CD4-positive, alpha-beta T cell treated with Interleukin-15 for 4 hours (primary cell): ENCODE measurements around the gene SLC25A11.

Source experiments
- DNase-seq: peaks from one replicate; pipeline ENCODE4 v3.0.0-alpha.2; 2020; ENCODE audit warnings: low spot score

SLC25A11 gene, protein sequence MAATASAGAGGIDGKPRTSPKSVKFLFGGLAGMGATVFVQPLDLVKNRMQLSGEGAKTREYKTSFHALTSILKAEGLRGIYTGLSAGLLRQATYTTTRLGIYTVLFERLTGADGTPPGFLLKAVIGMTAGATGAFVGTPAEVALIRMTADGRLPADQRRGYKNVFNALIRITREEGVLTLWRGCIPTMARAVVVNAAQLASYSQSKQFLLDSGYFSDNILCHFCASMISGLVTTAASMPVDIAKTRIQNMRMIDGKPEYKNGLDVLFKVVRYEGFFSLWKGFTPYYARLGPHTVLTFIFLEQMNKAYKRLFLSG

DNA sequence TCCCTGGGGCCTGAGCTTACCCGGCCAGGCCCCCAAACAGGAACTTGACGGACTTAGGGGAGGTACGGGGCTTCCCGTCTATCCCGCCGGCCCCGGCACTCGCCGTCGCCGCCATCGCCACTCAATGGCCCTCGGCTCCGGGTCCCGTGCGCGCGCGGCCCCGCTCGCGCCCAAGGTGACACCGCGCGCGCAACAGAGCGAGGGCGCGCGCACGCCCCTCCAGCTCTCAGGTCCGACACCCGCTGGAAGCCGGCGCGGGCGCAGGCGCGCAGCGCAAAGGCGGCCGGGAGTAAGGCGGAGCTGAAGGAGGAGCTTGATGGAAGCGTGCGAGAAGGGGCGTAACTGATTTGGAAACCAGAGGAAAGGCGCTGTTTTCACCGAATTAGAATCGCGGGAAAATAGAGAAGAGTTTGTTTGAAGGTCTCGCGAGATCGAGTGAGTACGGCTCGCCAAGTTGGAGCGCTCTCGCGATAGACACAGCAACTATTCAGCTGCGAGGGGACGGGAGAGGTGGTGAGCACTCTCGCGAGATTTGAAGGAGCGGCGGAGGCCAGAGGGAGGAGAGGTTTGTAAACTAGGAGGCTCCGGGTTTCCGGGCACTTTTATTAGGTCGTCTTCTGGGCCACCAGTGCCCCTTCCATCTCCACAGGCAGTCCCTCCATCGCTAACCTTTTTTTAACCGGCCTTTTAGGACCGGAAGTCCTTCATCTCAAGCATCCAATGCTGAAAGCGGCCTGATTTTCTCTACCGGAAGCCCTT, at the start of gene SLC25A11, which contains the start of gene RNF167:
SLC25A11 (minus strand) TSS at position 251 of the 759 bp plus-strand sequence; CDS start at position 115, 136 bp downstream.
RNF167 (plus strand) TSS at position 473 of the 759 bp plus-strand sequence. CDS start 642 bp downstream, outside the sequence.
- peak; percentile 99 for DNase-seq

DNA sequence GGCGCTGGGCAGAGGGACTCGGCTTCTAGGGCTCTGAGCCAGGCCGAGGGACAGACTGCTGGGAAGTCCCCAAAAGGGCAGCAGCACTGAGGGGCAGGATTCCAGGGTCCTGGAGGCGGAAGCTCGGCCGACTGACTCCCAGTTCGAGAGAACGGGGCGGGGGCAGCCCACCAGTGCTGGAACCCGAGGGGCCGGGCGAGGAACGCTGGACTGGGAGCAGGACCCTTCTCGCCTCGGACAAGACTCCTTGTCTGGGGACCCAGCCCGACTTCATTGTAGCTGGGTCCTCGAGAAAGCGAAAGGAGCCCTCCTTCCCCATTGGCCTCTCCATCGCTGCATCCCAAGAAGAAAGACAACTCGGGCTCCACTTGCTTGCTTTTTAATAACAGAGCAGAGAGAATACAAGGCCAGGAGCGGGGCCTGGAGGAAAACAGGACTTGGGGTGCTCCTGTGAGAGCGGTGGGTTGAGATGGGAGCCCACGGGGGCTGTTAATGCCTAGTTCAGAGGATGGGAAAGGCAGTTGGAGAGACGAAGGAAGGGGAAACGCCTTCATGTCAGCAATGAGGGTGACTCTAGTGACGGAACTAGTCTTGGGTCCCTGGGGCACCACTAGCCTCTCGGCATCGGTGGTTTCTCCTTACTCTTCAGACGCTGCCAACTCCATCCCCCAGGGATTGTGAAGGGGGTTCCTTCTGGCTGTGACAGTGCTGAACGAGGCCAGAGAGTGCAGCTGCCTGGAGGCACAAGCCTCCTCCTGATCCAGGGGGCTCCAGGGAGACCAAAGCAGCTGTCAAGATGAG, 48.1 kb upstream of the SLC25A11 start:
- DNase-seq = no peak

DNA sequence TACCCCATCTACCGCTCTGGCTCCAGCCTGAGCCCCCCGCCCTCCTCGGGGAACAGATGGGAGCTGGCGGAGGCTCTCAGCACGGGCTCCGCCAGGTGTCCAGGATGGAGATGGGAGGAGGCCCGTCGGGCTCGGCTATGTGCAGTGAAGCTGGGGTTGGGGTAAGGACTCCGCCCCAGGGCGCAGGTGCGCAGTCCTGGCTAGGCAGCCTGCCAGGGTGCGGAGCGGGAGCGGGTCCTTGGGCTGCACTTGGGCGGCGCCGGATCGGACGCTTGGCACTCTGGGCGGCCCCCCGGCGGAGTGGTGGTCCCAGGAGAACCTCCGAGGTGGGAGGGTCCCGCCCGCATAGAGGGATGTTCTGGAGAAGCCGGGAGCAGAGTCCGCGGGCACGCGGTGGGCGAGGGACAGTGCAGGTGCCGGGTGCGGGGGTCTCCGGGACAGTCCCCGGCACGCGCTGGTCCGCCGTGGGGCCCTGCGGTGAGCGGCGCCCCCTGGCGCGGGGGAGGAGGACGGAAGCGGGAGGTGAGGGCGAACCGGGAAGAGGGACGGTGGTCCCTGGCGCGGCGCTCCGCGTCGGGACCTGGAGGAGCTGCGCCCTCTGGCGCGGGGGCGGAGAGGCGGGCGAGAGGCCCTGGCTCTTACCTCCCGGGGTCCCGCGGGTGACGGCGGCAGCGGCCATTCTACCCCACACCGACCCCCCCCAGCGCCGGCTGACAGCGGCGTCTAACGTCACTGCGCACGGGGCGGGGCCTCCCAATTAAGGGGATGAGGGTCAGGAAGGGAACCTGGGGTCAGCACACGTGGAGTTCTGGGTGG, 47.3 kb upstream of the SLC25A11 start, which contains the start of gene CAMTA2:
CAMTA2 (minus strand) TSS at position 725 of the 816 bp plus-strand sequence. CDS start 1,453 bp downstream, outside the sequence.
- DNase-seq = peak; percentile 83

DNA sequence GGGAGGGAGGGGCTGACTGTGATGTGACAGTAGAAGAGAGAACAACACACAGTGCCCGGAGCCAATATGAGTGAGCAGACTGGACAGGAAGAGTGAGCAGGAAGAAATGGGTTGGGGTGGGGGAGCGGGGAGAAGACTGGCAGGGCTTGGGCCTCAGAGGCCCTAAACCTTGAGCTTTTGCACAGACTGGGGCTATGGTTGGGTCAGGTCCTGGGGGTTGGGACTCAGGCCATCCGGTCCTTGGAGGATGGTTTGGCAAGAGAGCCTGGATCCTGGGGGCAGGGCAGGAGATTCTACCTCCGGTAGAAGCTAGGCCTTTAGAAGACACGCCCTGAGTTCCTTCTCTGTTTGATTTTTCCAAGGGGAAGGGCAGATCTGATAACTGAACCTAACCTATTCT, 46.6 kb upstream of the SLC25A11 start:
- DNase-seq = no peak

DNA sequence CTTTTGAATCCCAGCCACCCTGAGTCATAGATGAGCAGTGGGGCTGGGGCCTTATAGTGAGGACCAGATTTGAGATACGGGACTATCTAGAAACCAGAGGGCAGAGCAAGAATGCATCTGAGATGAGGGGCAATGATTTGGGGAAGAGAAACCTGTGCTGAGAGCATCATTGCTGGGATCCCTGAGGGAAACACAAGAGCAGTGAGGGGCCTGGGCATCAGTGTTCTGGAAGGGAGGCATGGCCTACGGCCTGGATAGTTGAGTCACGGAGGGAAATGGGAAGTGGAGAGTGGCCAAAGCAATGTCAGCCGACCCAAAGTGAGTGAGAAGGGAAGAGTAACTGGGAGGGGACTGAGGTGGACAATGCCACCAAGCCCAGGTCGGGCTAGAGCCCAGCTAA, 42.5 kb upstream of the SLC25A11 start:
- DNase-seq = no peak

DNA sequence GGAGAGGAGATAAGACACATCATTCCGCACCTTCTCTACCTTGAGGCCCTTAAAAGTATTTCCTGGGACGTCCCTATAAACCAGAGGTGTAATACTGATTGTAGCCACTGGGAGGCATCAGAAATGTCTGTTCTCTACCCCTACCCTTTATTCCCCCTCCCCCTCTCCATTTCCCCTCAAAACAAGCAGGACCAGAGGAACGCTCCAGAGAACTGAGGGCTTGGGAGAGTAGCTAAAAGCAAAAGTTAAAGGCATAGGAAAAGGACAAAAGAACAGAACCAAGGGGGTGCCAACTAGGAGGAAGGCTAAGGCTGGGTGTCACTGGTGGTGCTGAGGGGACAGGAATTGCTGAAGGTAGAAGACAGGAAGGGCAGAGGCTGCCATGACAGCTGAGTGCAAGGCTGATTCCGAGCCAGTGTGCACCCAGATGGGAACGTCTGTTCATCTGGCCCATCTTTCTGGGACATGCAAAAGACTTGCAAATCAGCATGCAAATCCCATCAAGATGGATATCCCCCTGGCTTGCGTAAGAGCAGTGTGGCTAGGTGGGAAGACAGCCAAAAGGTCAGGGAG, 40.9 kb upstream of the SLC25A11 start:
- DNase-seq = peak; percentile 71

DNA sequence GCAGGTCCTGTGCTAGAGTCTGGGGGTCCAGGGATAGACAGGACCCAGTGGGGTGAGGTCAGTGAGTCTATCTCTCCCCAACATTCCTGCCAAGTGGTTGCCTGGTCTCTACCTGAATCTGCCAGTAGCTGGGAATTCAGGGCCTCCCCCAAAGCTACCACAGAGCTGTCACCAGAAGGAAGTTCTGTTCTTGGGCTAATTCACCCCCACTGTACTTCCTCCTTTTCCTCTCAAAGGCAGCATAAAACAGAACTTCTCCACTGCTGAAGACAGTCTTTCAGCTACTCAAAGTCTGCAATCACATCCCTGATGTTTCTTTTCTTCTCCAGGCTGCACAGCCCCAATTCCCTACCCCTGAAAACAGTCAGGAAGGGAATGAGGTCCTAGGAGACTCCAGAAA, 38.9 kb upstream of the SLC25A11 start:
- no peak for DNase-seq

DNA sequence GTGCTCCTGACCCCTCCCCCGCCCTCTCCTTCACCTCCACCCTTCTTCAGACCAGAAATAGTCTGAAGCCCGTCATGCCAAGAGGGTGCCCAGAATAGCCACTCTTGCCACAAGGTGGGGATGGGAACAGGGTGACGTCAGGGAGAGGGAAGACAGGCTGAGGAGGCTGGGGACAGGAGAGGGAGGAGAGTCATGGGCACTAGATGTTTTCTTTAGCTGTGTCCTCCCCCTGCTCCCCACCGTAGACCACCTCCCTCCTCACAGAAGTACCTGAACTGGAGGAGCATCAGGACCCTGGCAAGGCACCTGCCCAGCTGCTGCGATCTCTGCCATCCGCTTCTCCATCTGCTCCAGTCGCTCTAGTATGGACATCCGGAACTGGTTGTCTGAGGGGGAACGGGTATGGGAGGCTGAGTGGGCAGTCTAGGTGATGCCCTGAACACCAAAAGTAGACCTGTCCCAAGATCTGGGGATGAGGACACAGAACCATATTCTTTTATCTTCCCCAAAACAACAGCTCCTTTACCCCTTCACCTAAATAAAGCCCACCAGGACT, 34.3 kb upstream of the SLC25A11 start:
- DNase-seq = no peak

DNA sequence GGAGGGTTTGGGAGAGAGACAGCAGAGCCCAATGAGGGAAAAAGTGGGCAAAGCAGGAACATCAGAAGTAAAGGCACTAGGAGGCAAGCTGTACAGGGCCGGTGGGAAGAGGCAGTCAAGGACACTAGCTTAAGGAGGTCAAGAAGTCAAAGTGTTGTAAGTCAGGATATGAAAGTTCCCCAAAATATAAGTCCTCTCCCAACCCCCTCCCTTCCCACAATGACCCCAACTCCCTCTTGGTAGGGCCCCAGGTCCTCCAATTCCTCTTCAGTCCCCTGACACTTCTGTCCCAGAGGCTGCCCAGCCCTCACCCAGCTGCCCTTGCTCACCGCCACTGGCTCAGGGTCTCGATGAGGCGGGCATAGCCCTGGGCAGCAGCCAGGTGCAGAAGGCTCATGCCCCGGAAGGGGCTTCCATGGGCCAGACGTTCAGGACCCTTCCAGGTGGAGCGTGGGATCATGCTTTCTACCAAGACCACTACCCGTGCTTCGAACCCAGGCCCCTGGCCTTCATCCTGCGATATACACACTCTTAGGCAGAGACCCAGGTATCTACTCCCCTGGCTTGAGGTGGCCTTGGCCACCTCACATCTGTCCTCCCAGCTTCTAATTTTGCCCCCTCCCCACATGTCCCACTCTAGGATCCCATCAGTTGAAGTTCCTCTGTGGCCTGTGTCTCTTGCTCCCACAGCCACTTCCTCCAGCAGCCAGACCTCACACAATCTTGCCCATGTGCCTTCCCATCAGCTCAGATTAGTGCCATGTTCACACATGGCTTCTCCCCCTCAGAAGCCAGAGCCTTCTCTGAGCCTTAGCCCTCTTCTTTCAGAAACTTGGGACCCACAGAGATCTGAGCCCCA, 33.6 kb upstream of the SLC25A11 start:
- DNase-seq = no peak

DNA sequence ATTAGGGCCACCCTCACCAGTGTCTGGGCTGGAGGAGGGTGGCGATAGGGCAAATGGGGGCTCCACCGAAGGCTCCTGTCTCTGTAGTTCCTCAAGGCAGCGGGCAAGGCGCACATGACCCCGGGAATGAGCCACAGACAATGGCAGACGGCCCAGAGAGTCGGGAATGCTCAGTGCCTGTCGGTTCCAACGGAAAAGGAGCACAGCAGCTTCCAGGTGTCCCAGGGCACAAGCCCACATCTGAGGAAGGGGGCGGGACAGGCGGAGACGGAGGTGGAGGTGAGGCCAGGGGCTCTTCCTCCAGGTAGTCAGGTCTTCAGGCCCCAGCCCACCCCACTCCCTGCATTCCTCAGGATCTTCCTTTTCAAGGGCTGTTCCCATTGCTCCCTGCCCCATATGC, 32.9 kb upstream of the SLC25A11 start:
- DNase-seq = no peak

DNA sequence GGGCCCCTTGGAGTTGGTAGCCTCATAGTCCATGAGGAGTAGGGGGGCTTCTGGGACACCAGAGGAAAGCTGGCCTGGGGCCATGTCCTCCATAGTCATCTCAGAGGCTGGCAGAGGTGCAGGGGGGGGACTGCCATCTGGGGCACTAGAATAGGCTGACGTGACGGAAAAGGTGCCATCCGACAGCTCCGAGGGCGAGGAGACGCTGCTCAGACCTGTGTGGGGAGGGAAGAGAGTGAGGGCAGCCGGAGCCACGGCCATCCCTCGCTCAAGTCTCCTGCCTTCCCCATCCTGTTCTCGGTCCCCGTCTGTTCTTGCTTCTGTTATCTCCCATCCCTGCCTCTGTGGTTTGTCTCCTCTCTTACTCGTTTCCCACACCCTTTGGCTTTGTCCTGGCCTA, 32.5 kb upstream of the SLC25A11 start:
- DNase-seq = no peak

DNA sequence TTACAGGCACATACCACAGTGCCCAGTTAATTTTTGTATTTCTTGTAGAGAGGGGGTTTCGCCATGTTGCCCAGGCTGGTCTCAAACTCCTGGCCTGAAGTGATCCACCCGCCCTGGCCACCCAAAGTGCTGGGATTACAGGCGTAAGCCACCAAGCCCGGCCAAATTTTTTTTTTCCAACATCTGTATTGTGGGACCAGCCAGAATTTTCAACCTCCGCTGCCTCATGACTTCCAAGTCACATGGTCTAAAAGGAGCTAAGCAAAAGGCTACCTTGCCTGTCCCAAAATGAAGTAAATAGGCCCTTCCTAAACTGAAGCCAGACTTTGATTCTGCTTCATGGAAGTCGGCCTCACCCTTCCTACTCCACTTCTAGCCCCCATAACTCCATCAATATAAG, 32.0 kb upstream of the SLC25A11 start:
- no peak for DNase-seq

DNA sequence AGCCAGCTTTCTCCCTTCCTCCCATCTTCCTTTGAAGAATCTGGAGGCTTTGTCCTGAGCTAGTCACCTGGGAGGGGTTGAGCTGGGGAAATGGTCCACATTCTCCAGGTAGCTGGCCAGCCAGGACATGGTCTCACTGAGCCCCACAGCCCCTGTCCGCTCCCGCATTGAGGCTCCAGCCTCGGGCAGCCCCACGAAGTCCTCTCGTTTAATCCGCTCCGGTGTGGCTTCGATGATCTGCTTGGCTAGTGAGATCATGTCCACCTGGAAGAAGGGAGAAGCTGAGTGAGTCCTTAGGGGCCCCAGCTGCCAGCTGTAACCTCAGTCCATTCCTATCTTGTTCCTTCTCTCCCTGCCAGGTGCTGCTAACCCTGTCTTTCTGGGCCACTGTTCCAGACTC, 30.4 kb upstream of the SLC25A11 start:
- no peak for DNase-seq

DNA sequence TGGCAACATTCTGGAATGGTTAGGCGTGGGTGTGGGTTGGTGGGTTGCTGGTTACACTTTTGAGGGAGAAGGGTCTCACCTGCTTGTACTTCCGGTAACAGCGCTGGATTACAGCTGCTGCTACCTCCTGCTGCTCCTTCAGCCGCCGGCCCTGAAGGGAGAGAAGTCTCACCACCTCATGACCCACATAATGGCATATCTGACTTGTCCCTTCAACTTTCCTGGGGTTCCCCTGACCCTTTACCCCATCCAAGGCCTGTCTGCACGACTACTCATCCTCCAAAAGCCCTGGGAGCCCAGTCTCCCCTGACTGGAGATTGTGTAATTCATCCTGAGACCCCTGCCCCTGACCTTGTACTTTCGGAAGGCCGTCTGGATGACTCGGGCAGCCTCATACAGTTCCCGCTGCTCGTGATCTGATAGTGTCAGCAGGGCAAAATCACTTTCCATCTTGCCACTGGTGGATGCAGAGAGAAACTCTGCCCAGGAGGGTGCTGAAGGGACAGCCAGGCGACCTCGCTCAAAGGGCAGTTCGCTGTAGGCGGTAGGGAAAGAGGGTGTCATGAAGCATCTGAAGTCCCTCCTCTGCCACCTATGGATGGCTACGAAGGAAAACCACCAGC, 29.8 kb upstream of the SLC25A11 start:
- no peak for DNase-seq

DNA sequence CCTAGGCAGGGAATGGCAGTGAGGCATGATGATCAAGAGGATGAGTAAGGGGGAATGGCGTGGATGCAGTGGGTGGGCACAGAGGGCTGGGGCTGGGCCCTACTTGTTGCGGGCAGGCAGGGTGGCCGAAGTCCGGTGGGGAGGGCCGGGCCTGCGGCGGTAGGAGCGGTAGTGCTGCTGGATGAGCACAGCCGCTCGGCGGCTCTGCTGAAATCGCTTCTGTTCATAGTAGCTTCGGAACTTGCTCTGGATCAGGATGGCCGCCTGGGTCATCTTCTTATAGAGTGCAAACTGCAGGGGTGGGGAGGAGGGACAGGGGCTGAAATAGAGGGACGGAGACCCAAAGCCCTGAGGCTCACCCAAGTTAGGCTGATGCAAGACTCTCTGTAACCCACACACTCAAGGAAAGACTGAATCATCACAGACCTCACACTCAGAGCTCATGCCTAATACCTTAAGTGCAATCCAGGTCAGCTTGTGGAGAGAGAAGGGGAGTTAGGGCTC, 29.3 kb upstream of the SLC25A11 start:
- no peak for DNase-seq

DNA sequence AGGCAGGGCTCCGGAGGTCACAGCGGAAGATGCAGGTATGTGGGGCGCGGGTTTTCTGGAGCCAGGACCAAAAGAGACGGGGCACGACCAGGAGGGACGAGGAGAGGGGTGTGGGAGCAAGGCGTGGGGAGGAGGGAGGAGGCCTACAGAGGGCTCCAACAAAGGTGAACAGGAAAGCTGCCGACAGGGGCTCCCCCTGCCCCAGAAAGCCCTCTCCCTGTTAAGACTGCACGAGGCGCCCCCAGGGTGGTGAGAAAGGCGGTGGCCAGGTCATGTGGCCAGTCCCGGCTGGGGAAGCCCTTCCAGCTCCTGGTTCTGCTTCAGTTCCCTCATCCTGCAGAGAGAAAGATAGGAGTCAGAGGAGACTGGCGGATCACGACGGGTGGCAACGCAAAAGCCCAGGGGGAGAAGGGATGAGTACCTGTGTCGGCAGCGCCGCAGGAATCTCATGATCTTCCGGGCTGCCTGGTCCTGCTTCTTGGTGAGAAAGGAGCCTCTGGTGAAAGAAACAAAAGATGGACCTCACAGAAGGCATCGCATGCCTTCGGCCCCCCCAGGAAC, 28.7 kb upstream of the SLC25A11 start:
- DNase-seq = no peak

DNA sequence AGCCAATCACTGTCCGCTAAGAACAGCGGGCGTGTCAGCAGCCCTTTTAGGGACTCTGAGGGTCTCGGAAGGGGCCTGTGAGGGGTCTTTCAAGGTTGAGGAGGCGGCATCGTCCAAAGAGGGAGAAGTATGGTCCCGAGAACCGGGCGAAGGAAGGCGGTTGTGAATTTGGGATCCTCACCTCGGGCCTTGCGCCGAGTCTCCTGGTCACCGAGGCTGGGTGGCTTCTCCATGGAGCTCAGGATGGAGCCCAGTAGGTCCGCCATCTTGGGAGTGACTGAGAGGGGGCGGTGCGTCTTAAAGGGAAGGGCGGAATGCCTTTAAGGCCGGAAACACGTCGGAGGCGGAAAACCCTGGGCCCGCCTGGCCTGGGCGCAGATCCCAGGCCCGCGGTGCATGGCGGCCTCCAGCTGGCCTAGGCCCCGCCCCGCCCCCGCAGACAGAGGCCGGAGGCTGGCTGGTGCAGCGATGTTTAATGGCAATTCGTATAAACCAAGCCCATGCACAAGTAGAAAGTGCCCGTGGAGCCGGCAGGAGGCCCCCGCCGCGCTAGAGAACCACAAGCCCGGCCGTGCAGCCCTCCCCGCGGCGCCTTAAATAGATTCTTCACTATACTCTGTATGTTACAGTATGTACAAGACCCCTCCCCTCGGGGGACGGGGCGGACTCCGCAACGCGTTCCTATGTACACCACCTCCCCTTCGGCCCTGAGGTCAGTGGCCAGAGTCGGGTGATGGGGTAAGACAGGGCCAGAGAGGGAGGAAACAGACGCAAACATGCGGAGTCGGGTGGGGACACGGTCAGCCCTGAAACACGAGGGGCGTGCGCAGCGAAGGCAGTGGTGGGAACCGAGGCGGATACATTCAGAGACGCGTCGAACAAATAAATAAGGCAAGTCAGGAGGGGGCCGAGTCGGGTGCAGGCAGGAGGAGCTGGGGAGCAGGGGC, 28.0 kb upstream of the SLC25A11 start, which contains the start of gene SPAG7:
SPAG7 (minus strand) TSS at position 279 of the 947 bp plus-strand sequence; CDS start at position 266, 13 bp downstream.
- DNase-seq = peak; percentile 95
